HG03457 (cell line): ENCODE results near the gene ARMH4.

Experiments used
- ATAC-seq: cut with Tn5 transposase; IDR thresholded peaks from one replicate; pipeline ENCODE4 v1.9.1; 2021; ENCODE audit warnings: moderate number of reproducible peaks; ENCODE audit not compliant: unreplicated experiment

Gene ARMH4

GRCh38 chr14:57970175-57970574 lies 181.8 kb downstream of the ARMH4 start:
- no peak for ATAC-seq

GRCh38 chr14:57963071-57963470 lies 188.9 kb downstream of the ARMH4 start:
- no peak for ATAC-seq

DNA sequence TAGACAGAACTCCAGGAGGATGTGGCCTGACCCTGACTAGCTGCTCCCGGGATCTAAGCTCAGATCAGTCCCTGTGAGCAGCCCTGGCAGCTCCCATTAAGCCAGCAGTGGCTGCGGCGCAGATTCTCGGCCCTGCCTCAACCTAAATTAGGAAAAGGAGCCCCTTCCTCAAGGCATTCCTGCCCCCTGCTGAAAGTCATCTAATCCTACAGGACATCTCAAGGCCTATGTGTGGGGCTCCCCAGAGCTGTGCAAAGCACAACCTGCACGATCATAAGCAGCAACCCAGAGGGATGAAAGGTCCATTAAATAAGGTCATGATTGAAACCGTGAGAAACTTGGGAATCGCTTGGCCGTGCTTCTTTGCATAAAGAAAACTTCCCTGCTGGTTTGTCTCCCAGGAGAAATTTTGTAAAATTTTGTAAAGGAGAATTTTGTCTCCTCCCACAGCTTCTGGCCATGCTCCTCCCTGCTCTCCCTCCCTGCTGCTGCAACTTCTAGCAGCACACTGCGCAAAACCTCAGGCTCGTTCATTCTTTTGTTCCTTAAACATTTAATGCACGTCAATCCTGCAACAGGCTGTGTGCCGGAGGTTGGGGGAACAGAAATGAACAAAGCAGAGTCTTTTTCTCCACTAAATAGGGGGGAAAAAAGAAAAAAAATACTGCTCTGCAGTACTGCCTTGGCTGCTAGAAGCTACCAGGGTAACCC lies 189.5 kb downstream of the ARMH4 start:
- ATAC-seq: no peak

DNA sequence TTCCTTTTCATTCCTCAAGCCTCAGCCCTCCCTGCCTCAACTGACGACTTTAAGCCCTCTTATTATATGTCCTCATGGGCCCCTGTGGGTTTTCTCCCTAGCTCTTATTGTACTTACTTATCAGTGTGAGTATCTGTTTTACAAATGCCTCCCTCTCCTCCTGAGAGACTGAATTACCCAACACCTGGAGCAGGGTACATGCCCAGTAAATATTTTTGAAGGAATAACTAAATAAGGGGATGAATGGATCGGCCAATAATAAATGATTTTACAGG lies 190.3 kb downstream of the ARMH4 start:
- ATAC-seq: no peak

DNA sequence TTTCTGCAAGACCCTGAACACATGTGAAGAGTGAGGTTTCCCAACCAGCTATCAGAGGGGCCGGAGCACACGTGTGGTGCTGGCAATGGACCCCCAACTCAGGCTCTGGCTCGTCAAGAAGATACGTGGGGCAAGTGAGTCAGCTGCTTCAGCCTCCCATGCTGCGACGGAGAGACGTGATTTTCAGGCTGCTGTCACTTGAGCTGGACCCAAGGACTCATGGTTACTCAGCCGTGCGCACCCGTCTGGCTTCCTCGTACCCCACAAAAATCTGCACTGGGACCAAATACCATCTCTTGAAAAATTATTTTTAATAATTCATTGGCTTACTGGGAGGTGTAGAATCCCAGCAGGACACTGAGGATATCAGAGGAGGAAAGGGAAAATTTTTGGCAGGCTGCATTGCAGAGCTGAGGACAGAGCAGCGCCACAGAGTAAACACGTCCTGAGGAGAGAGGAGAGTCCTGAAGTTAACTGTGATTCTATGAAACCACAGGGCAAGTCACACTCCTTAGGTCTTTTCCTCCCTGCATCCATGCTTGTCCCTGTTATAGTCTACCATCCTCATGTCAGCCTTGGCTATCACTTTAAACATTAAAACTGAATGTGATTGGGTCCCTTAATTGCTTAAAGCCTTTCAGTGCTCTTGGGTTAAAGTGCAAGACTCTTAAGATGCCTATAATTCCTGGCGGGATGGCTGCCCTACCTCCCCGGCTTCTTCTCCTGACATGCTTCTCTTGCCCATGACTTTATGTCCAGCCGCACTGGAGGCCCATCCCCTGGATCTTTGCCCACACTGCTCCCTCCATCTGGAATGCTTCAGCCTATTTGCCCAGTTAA lies 190.8 kb downstream of the ARMH4 start:
- ATAC-seq: no peak

GRCh38 chr14:57957441-57957840 lies 194.6 kb downstream of the ARMH4 start:
- ATAC-seq: no peak
